Endothelial cell of umbilical vein (primary cell): Measurements from ENCODE around the gene ASTN1.

Source experiments
- EZH2 ChIP-seq: IDR thresholded peaks from 2 replicates; pipeline ENCODE4 v1.6.1; 2012; ENCODE audit warnings: borderline replicate concordance, low read depth, mild to moderate bottlenecking, moderate library complexity, low read length, inconsistent platforms; ENCODE audit not compliant: severe bottlenecking
- GATA2 ChIP-seq: IDR thresholded peaks from 2 replicates; pipeline ENCODE4 v1.7.0; 2011; ENCODE audit warnings: low read depth, mild to moderate bottlenecking, moderate library complexity, mixed read lengths, low read length; ENCODE audit not compliant: insufficient read length, insufficient read depth
- JUN ChIP-seq: IDR thresholded peaks from 2 replicates; pipeline ENCODE4 v1.6.1; 2011; ENCODE audit warnings: borderline replicate concordance, low read depth; ENCODE audit not compliant: insufficient read length, insufficient read depth
- MYC ChIP-seq: IDR thresholded peaks from one replicate; pipeline ENCODE4 v1.6.1; 2011; ENCODE audit warnings: mild to moderate bottlenecking, low read depth, low read length
- POLR2A ChIP-seq: IDR thresholded peaks from 2 replicates; pipeline ENCODE4 v1.6.1; 2012; ENCODE audit warnings: low read depth, mild to moderate bottlenecking, control low read depth, low read length
- POLR2AphosphoS5 ChIP-seq: IDR thresholded peaks from 2 replicates; pipeline ENCODE4 v1.6.1; 2012; ENCODE audit warnings: low read depth, mild to moderate bottlenecking, control low read depth, low read length, moderate library complexity; ENCODE audit not compliant: insufficient read depth
- TF ChIP-seq, protein P1 (sequence below), 2 donors: IDR thresholded peaks; 1 replicate in 1 of 2; 2 replicates in 1 of 2; pipeline ENCODE4 v1.5.1; 2011; ENCODE audit warnings: low read length in 2 of 2, mild to moderate bottlenecking in 2 of 2, moderate library complexity in 2 of 2, control low read depth in 1 of 2, inconsistent platforms in 1 of 2, low read depth in 1 of 2; ENCODE audit not compliant: insufficient read depth in 1 of 2; ENCODE audit errors: extremely low read depth in 1 of 2
- TF ChIP-seq, protein P2 (sequence below): IDR thresholded peaks from 2 replicates; pipeline ENCODE4 v1.6.1; 2011; ENCODE audit not compliant: insufficient read depth, insufficient read length

DNA sequence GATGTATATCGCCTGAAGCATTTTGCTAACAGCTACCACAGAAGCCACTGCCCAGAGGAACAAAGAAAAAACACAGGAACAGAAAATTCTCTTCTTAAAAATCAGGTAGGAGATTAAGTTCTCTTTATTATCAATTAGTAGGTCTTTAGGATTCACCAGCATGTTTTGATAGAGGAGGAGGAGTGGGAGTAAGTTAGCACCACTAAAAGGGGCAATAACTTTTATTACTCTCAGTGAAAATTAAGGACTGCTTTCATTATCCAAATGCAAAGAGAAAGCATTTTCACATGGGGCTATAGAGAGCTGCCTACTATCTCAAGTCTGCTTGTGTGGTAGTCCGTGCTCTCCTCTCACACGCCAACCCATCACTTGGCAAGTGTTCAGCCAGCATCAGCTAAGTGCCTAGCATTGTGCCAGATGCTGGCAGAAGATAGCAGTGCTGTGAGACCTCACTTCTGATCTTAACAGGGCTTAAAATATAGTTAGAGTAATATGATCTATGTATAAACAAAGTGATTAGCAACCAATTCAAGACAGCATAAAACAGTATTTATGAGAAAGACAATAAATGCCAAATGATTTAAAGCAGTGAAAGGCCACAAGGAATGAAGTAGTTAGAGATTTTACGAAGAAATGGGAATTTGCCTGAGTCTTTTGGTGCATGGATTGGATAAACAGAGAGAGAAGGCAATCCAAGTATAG is 39.8 kb downstream of the ASTN1 start:
- TF ChIP-seq POLR2A (no peak), EZH2 (no peak), POLR2AphosphoS5 (no peak), GATA2 (no peak), JUN (no peak), MYC (no peak)
- TF ChIP-seq, protein P1, sequence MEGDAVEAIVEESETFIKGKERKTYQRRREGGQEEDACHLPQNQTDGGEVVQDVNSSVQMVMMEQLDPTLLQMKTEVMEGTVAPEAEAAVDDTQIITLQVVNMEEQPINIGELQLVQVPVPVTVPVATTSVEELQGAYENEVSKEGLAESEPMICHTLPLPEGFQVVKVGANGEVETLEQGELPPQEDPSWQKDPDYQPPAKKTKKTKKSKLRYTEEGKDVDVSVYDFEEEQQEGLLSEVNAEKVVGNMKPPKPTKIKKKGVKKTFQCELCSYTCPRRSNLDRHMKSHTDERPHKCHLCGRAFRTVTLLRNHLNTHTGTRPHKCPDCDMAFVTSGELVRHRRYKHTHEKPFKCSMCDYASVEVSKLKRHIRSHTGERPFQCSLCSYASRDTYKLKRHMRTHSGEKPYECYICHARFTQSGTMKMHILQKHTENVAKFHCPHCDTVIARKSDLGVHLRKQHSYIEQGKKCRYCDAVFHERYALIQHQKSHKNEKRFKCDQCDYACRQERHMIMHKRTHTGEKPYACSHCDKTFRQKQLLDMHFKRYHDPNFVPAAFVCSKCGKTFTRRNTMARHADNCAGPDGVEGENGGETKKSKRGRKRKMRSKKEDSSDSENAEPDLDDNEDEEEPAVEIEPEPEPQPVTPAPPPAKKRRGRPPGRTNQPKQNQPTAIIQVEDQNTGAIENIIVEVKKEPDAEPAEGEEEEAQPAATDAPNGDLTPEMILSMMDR (IDR thresholded peaks at IDR 0.05; ENCODE audit: extremely low read depth in 1 of 2, insufficient read depth in 1 of 2, low read depth in 1 of 2, low read length in 2 of 2): no peak
- TF ChIP-seq, protein P2, sequence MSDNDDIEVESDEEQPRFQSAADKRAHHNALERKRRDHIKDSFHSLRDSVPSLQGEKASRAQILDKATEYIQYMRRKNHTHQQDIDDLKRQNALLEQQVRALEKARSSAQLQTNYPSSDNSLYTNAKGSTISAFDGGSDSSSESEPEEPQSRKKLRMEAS: no peak
